Superior temporal gyrus (tissue), 1 donor: ENCODE measurements around the gene NRARP.
"Not testable (repeated sequence)": the region's sequence is repeated elsewhere in the genome, so short reads cannot be mapped to it uniquely, and the experiment has no call there.

ENCODE experiments used
- DNase-seq: peaks from one replicate; pipeline ENCODE4 v3.0.0-alpha.2; 2016; ENCODE audit errors: extremely low spot score

The NRARP gene, protein sequence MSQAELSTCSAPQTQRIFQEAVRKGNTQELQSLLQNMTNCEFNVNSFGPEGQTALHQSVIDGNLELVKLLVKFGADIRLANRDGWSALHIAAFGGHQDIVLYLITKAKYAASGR

GRCh38 chr9:137302118-137302448 is at the start of gene NRARP:
Gene NRARP (minus strand): TSS chr9:137302271. CDS start chr9:137301928, 343 bp downstream.
- peak; percentile 82 for DNase-seq

- DNase-seq, result no peak
These were observed 48.9 kb upstream of the NRARP start for GRCh38 chr9:137350696-137351584.

GRCh38 chr9:137349471-137350033 is 47.5 kb upstream of the NRARP start:
- no peak for DNase-seq

DNA sequence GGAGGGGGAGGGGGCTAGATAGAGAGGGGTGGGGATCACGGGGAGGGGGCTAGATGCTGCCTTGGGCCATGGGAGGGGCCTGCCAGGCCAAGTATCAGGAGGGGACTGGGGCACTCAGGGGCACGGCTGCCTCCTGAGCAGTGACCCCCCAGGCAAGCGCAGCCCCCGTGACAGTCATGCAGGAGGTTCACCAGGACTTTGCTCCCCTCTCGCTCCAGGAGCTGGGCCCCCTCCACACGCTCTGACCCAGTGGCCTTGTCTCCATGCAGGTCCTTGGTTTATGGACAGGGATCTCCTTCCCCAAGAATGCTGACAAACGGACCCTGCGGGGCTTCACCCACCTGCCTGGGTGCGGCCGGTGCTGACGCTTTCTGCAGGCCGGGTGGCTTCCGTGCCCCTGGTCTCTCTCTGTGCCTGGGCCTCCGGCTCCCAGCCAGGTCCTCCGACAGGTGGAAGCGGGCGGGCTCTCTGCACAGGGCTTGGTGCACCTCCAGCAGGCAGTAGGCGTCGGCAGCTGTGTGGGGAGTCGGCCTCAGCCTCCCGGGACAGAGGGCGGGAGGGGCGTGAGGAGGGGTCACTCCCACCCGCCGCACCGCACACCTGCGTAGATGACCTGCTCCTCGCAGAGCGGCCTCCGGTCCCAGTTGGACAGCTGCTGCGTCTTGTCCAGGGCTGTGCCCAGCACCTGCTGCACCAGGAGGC is 46.8 kb upstream of the NRARP start:
- no peak for DNase-seq

DNA sequence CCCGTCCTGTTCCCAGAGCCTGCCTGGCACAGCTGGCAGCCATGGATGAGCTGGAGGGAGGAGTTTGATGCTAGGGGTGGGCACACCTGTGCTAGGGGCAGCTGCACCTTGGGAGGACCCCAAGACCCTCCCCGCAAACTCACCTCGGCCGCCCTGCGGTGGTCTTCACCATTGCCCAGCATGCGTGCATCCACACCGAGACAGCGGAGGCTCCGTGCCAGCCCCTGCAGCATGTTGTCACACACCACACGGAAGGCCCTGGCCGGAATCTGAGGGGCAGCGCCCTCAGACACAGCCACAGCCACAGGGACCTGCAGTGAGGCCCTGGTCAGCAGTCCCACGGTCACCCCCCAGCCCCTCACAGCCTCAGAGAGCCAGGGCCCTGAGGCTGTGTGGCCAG is 45.9 kb upstream of the NRARP start:
- no peak for DNase-seq

- DNase-seq, result no peak
These were observed 40.4 kb upstream of the NRARP start for GRCh38 chr9:137342482-137342881.

DNA sequence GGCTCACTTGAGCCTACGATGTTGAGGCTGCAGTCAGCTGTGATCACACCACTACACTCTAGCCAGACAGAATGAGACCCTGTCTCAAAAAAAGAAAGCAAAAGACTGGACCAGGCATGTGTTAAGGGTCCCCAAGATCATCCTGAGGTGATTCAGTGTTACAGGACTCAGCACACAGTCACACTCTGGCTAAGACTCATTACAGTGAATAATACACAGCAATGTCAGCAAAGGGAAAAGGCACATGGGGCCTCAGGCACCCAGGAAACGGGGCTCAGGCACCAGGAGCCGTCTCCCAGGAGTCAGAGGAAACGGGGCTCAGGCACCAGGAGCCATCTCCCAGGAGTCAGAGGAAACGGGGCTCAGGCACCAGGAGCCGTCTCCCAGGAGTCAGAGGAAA is 39.2 kb upstream of the NRARP start:
- DNase-seq, result no peak

DNA sequence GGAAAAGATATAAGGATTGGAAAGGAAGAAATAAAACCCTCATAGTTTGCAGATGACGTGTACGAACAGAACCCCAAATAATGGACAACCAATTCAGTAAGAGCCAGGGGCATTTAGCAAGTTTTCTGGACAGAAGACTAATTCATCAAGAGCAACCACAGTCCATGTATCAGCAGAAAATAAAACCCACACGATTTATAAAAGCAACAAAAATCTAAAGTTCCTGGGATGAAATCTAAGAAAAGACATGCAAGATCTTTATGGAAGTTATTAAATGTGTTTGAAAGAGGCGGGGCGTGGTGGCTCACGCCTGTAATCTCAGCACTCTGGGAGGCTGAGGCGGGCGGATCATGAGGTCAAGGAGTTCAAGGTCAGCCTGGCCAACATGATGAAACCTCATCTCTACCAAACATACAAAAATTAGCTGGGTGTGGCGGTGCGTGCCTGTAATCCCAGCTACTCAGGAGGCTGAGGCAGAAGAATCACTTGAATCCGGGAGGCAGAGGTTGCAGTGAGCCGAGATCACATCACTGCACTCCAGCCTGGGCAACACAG is 37.9 kb upstream of the NRARP start:
- not testable (repeated sequence) for DNase-seq

GRCh38 chr9:137339045-137339907 is 37.2 kb upstream of the NRARP start:
- DNase-seq, result no peak

GRCh38 chr9:137336735-137337134 is 34.7 kb upstream of the NRARP start:
- DNase-seq, result no peak

DNA sequence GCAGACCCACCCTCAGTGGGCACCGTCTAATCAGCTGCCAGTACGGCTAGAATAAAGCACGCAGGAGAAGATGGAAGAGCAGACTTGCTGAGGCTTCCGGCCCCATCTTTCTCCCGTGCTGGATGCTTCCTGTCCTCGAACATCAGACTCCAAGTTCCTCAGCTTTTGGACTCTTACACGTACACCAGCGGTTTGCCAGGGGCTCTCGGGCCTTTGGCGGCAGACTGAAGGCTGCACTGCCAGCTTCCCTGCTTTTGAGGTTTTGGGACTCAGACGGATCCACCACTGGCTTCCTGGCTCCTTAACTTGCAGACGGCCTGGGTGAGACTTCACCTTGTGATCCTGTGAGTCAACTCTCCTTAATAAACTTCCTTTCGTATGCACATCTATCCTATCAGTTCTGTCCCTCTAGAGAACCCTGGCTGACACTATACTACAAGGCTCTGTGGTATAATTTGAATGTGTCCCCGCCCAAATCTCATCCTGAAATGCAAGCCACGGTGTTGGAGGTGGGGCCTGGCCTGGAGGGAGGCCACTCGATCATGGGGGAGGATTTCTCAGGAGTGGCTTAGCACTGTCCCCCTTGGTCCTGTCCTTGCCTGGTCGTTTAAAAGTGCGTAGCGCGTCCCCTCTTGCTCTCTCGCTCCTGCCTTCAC is 31.1 kb upstream of the NRARP start:
- DNase-seq, result no peak

- DNase-seq, result no peak
These were observed 29.9 kb upstream of the NRARP start for GRCh38 chr9:137331929-137332328.

DNA sequence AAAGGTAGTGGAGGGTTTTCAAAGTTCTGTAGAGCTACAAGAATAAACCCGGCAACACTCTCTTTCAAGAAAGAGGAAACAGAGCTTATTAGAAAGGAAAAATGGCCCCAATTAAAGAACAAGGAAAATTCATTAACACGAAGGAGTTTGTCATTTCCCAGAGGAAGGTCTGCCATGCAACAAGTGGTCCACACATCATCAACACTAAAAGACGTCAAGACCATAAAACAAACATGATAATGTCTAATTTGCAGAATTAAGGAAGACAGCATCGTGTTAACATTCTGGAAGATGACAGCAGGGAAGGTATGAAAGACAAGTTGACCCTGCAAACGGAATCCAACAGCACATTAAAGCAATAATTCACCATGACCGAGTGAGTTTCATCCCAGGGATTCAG is 28.6 kb upstream of the NRARP start:
- DNase-seq, result no peak

DNA sequence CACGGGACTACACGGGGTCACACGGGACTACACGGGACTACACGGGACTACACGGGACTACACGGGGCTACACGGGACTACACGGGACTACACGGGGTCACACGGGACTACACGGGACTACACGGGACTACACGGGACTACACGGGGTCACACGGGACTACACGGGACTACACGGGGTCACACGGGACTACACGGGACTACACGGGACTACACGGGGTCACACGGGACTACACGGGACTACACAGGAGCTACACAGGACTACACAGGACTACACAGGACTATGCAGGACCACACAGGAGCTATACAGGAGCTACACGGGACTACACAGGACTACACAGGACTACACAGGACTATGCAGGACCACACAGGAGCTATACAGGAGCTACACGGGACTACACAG is 27.5 kb upstream of the NRARP start:
- DNase-seq, result not testable (repeated sequence)

DNA sequence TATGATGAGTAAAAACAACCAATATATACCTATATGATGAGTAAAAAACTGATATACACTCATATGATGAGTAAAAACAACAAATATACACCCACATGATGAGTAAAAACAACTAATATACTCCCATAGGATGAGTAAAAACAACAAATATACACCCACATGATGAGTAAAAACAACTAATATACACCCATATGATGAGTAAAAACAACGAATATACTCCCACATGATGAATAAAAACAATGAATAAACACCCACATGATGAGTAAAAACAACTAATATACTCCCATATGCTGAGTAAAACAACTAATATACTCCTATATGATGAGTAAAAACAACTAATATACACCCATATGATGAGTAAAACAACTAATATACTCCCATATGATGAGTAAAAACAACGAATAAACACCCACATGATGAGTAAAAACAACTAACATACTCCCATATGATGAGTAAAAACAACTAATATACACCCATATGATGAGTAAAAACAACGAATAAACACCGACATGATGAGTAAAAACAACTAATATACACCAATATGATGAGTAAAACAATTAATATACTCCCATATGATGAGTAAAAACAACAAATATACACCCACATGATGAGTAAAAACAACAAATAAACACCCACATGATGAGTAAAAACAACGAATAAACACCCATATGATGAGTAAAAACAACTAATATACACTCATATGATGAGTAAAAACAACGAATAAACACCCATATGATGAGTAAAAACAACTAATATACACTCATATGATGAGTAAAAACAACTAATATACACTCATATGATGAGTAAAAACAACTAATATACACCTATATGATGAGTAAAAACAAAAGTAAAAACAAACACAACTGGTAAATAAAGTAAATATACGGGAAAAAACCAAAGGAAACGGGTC is 25.8 kb upstream of the NRARP start:
- peak; percentile 23 for DNase-seq

DNA sequence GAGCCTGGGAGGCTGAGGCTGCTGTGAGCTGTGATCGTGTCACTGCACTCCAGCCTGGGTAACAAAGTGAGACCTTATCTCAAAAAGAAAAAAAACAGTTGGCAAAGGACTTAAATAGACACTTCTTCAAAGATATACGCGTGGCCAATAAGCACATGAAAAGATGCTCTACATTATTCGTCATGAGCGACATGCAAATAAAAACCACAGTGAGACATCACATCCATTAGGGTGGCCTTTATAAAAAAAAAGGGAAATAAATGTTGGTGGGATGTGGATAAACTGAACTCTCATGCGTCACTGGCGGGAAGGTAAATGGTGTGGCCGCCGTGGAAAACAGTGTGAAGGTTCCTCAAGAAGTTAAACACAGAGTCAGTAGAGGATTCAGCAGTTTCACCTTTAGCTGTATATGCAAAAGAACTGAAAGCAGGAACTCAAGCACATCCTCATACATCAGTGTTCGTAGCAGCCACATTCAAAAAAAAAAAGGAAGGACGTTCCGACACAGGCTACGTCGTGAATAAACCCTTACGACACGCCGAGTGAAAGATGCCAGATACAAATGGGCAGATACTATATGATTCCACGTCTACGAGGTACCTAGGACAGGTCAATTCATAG is 24.5 kb upstream of the NRARP start:
- no peak for DNase-seq

DNA sequence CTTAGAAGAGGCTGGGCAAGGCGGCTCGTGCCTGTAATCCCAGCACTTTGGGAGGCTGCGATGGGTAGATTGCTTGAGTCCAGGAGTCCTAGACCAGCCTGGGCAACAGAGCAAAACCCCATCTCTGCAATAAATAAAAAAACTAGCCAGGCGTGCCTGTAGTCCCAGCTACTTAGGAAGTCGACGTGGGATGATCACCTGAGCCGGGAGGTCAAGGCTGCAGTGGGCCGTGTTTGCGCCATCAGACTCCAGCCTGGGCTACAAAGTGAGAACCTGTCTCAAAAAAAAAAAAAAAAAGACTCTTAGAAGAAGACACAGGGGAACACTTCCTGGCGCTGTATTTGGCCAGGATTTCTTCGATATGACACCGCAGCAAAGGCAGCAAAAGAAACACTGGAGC is 23.7 kb upstream of the NRARP start:
- no peak for DNase-seq

- no peak for DNase-seq
These were observed 23.1 kb upstream of the NRARP start for GRCh38 chr9:137325124-137325523.
